Measurements from ENCODE around the gene WFDC6.
"Not testable (repeated sequence)": the region's sequence is repeated elsewhere in the genome, so short reads cannot be mapped to it uniquely, and the experiment has no call there.

WFDC6 gene

GRCh38 chr20:45539382-45539781, at the start of gene WFDC6:
Gene WFDC6 (minus strand): TSS chr20:45539482. CDS start chr20:45539407, 75 bp downstream.
- DNase-seq, result no peak

- no peak for DNase-seq
Observed at GRCh38 chr20:45588800-45589199, 49.5 kb upstream of the WFDC6 start.

- DNase-seq, result not testable (repeated sequence)
Observed at GRCh38 chr20:45585986-45586385, 46.7 kb upstream of the WFDC6 start.

- DNase-seq, result not testable (repeated sequence)
Observed at GRCh38 chr20:45584294-45584693, 45.0 kb upstream of the WFDC6 start.

- DNase-seq, result no peak
Observed at GRCh38 chr20:45583502-45583901, 44.2 kb upstream of the WFDC6 start.

GRCh38 chr20:45581702-45582101, 42.4 kb upstream of the WFDC6 start:
- no peak for DNase-seq

- DNase-seq, result no peak
Observed at GRCh38 chr20:45579184-45579583, 39.9 kb upstream of the WFDC6 start, which contains the start of gene WFDC8. Gene WFDC8 (minus strand): TSS chr20:45579284. CDS start chr20:45579247, 37 bp downstream.

- no peak for DNase-seq
Observed at GRCh38 chr20:45578231-45578630, 38.9 kb upstream of the WFDC6 start.

- no peak for DNase-seq
Observed at GRCh38 chr20:45576995-45577394, 37.7 kb upstream of the WFDC6 start.

- no peak for DNase-seq
Observed at GRCh38 chr20:45575931-45576330, 36.6 kb upstream of the WFDC6 start.

GRCh38 chr20:45569650-45570049, 30.4 kb upstream of the WFDC6 start:
- not testable (repeated sequence) for DNase-seq

- no peak for DNase-seq
Observed at GRCh38 chr20:45564760-45565276, 25.5 kb upstream of the WFDC6 start.

GRCh38 chr20:45555198-45555597, 15.9 kb upstream of the WFDC6 start:
- no peak for DNase-seq

- DNase-seq, result no peak
Observed at GRCh38 chr20:45552456-45552855, 13.2 kb upstream of the WFDC6 start.

- no peak for DNase-seq
Observed at GRCh38 chr20:45550765-45551164, 11.5 kb upstream of the WFDC6 start.

GRCh38 chr20:45548410-45548809, 9.1 kb upstream of the WFDC6 start:
- no peak for DNase-seq

GRCh38 chr20:45547206-45547770, 8.0 kb upstream of the WFDC6 start, which contains the start of gene EPPIN:
Gene EPPIN (minus strand): TSS chr20:45547401. CDS start chr20:45547357, 44 bp downstream.
- no peak for DNase-seq

- no peak for DNase-seq
Observed at GRCh38 chr20:45545754-45546453, 6.6 kb upstream of the WFDC6 start.

GRCh38 chr20:45545351-45545750, 6.1 kb upstream of the WFDC6 start:
- DNase-seq, result no peak

- no peak for DNase-seq
Observed at GRCh38 chr20:45538209-45538799, 978 bp downstream of the WFDC6 start.

GRCh38 chr20:45527294-45527693, 12.0 kb downstream of the WFDC6 start:
- no peak for DNase-seq

- no peak for DNase-seq
Observed at GRCh38 chr20:45523821-45524220, 15.5 kb downstream of the WFDC6 start.

Measured in nucleus accumbens (tissue), 56 donors.